Body of pancreas (tissue), 4 donors: ENCODE data around the gene STPG1. TPM values are rescaled to one million over a fixed set of nuclear protein-coding genes. Genes with fewer than 3 reads are reported as not detected.

Experiments used
- ATAC-seq: fragments of 150-250 bp; one replicate; pipeline ENCODE4 v1.9.1; 2016
- DNase-seq, 4 donors: peaks; one replicate each; pipeline ENCODE4 v3.0.0-alpha.2; 2019
- H3K27ac ChIP-seq, 4 donors: fragments of 200-600 bp; sonication (generic); 1 replicate in 3 of 4; 2 replicates in 1 of 4; pipeline versions ENCODE4 v1.5.1 to v1.6.1; 2016 to 2019; ENCODE audit warnings: mild to moderate bottlenecking in 1 of 4, mixed read lengths in 1 of 4, moderate library complexity in 1 of 4
- H3K27me3 ChIP-seq, 2 donors: fragments of 200-600 bp; sonication (generic); one replicate each; pipeline ENCODE4 v1.6.0; 2016; ENCODE audit warnings: mild to moderate bottlenecking in 1 of 2
- H3K36me3 ChIP-seq, 2 donors: fragments of 200-600 bp; sonication (generic); replicated peaks in 1 of 2; 2 replicates each; pipeline ENCODE4 v1.5.1; 2016; ENCODE audit warnings: low read depth in 2 of 2; ENCODE audit not compliant: insufficient read depth in 1 of 2
- H3K4me1 ChIP-seq: fragments of 200-600 bp; sonication (generic); one replicate; pipeline ENCODE4 v1.6.0; 2016
- H3K4me3 ChIP-seq, 2 donors: fragments of 200-600 bp; sonication (generic); 1 replicate in 1 of 2; 2 replicates in 1 of 2; pipeline ENCODE4 v1.5.1; 2016 to 2019
- H3K9me3 ChIP-seq, 3 donors: fragments of 200-600 bp; sonication (generic); 1 replicate in 2 of 3; 2 replicates in 1 of 3; pipeline ENCODE4 v1.5.1; 2016
- CTCF ChIP-seq, 7 experiments: fragments of 450-650 bp in 4 of 7; fragments of 200-600 bp in 3 of 7; sonication (generic) in 3 of 7; IDR thresholded peaks; one replicate each; pipeline ENCODE4 v1.5.1; 2016 to 2019; ENCODE audit warnings: antibody characterized with exemption in 7 of 7
- POLR2A ChIP-seq, 3 donors: fragments of 450-650 bp; IDR thresholded peaks; one replicate each; pipeline ENCODE4 v1.6.1; 2016; ENCODE audit warnings: antibody characterized with exemption in 3 of 3, mild to moderate bottlenecking in 2 of 3
- WGBS, 2 donors: methylation state at CpG; one replicate each; pipeline ENCODE4 v1.1.5; 2017; 5-methylcytosine and 5-hydroxymethylcytosine counted together
- intact Hi-C: fragments of 100-400 bp; cut with DNase I; formaldehyde crosslinking; loops from one replicate; pipeline ENCODE4 v1.15.1; 2023
- total RNA-seq, 2 donors: library from RNA; depleted of rRNA; stranded (reverse); fragments of >200 nt; gene quantifications; one replicate each; pipeline ENCODE4 v1.1.0, GENCODE V29; 2016

The STPG1 gene
- total RNA-seq, 2 donors from 2014 or later, result 1.6 to 2.6 TPM

- peak; percentile 61 to 72 (median 62) for DNase-seq
- 60 to 67% methylated on average over 11 of the region's 11 CpGs for WGBS, 2 donors
Measured at GRCh38 chr1:24391882-24392603, 21.5 kb downstream of the STPG1 start.

GRCh38 chr1:24390924-24391782 is 22.4 kb downstream of the STPG1 start:
- no peaks in the 10 kb centered on the region for H3K27me3 ChIP-seq
- intact Hi-C loops, result no loop called here
- H3K4me3 ChIP-seq, result no peak overlapping the region
- DNase-seq (peak; percentile 71 to 77 (median 76)), ATAC-seq (peak; percentile 90)
- H3K27ac ChIP-seq, result peak overlapping the region in 3 of 4 donors; percentile 15 to 42 (median 26)
- no peaks in the 10 kb centered on the region for H3K36me3 ChIP-seq
- 17 to 18% methylated on average over 12 of the region's 12 CpGs for WGBS, 2 donors
- H3K4me1 ChIP-seq, result peaks cover 17% of the 10 kb centered on the region
- TF ChIP-seq CTCF (IDR thresholded peaks at IDR 0.05) (peak; percentile 79 to 97 (median 92)), POLR2A (IDR thresholded peaks at IDR 0.05) (no peak)
- H3K9me3 ChIP-seq, result no peaks in the 10 kb centered on the region

More at GRCh38 chr1:24391882-24392603, 21.5 kb downstream of the STPG1 start:
- intact Hi-C loops, result no loop called here
- Histone ChIP-seq H3K27me3 (no peaks in the 10 kb centered on the region), H3K9me3 (no peaks in the 10 kb centered on the region), H3K27ac (peak overlapping the region in 3 of 4 donors; percentile 15 to 42 (median 26)), H3K36me3 (no peaks in the 10 kb centered on the region), H3K4me1 (peaks cover 17% of the 10 kb centered on the region), H3K4me3 (no peak overlapping the region)
- TF ChIP-seq POLR2A (IDR thresholded peaks at IDR 0.05) (no peak), CTCF (IDR thresholded peaks at IDR 0.05) (peak; percentile 45 to 71 (median 62))
- ATAC-seq, result peak; percentile 72

GRCh38 chr1:24389231-24389678 is 24.3 kb downstream of the STPG1 start:
- Histone ChIP-seq H3K27ac (no peak overlapping the region), H3K36me3 (no peaks in the 10 kb centered on the region), H3K9me3 (no peaks in the 10 kb centered on the region), H3K27me3 (no peaks in the 10 kb centered on the region), H3K4me1 (peaks cover 17% of the 10 kb centered on the region), H3K4me3 (no peak overlapping the region)
- intact Hi-C loops, result loop anchor here (5.0 to 10.0 kb wide), 2 partner anchors 187 to 314 kb away; no protein-coding TSS in a partner anchor
- TF ChIP-seq POLR2A (IDR thresholded peaks at IDR 0.05) (no peak), CTCF (IDR thresholded peaks at IDR 0.05) (no peak)
- WGBS, 2 donors, result 84 to 87% methylated on average over 4 of the region's 4 CpGs
- ATAC-seq (no peak), DNase-seq (no peak)

GRCh38 chr1:24388331-24388885 is 25.2 kb downstream of the STPG1 start:
- Histone ChIP-seq H3K27ac (no peak overlapping the region), H3K27me3 (no peaks in the 10 kb centered on the region), H3K4me1 (peaks cover 17% of the 10 kb centered on the region), H3K36me3 (no peaks in the 10 kb centered on the region), H3K9me3 (no peaks in the 10 kb centered on the region), H3K4me3 (no peak overlapping the region)
- no peak for ATAC-seq
- WGBS, 2 donors, result 80 to 95% methylated on average over 8 of the region's 8 CpGs
- no peak for DNase-seq
- TF ChIP-seq CTCF (IDR thresholded peaks at IDR 0.05), result no peak
- no peak for TF ChIP-seq POLR2A (IDR thresholded peaks at IDR 0.05)
- intact Hi-C loops, result loop anchor here (5.0 to 10.0 kb wide), 2 partner anchors 186 to 314 kb away; no protein-coding TSS in a partner anchor
